Fibroblast of the aortic adventitia (primary cell): ENCODE measurements around the gene RALB. TPM values are rescaled to one million over a fixed set of nuclear protein-coding genes. Genes with fewer than 3 reads are reported as not detected.

Experiments used
- DNase-seq: peaks from one replicate; pipeline ENCODE4 v3.0.0-alpha.2; 2010; ENCODE audit warnings: low read depth
- H3K4me3 ChIP-seq: 2 replicates; pipeline ENCODE4 v1.5.1; 2011; ENCODE audit warnings: low read depth, mild to moderate bottlenecking, control low read depth, low read length, moderate library complexity
- CTCF ChIP-seq: IDR thresholded peaks from 2 replicates; pipeline ENCODE4 v1.5.1; 2011; ENCODE audit warnings: mild to moderate bottlenecking, low read length, control low read depth, inconsistent platforms; ENCODE audit not compliant: insufficient read depth
- total RNA-seq: library from RNA; depleted of rRNA; stranded (reverse); fragments of >200 nt; gene quantifications from 2 replicates; pipeline ENCODE4 v1.2.3, GENCODE V29; 2012; ENCODE audit warnings: low replicate concordance

The RALB gene
- total RNA-seq, 1 donor, result 73.7 TPM

DNA sequence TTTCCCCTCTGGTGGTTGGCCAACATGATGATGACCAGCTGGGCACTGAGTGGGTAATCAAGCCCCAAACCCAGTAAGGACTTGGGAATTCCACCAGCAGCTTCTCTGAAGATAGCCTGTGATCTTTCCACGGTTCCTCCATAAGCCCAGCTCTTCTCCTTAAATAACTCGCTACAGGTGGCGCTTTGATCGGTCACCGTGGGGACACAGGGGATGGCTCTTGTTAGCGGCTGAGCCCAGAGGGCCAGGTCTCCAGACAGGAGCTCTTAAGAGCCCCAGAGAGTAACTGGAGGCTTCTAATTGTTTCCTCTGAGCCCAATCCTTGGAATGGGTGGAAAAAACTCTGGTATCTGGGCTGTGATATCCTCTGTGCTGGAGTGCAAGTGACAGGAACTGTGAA lies 79.7 kb downstream of the RALB start:
- TF ChIP-seq CTCF, result no peak
- no peak overlapping the region for H3K4me3 ChIP-seq
- DNase-seq, result no peak

DNA sequence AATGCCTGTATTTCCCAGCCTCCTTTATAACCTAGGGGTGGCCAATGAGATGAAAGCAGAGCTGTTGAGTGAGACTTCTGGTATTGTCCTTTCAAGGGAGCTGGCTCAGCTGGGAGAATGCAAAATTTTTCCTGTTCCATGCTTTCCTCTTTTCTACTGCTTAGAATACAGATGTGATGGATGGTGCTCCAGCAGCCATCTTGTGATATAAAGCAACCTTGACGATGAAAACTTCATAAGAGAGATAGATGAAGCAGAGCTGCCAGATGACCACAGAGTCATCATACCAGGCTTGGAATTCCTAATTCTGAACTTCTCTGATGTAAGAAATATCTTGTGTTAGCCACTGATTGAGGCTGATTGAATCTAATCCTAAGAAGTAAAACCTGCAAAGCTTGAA lies 81.4 kb downstream of the RALB start:
- TF ChIP-seq CTCF, result no peak
- DNase-seq, result no peak
- no peak overlapping the region for H3K4me3 ChIP-seq

- H3K4me3 ChIP-seq, result no peak overlapping the region
- TF ChIP-seq CTCF, result no peak
- DNase-seq, result no peak
These were observed 84.1 kb downstream of the RALB start for GRCh38 chr2:120336749-120337148.

- no peak for TF ChIP-seq CTCF
- DNase-seq, result no peak
- no peak overlapping the region for H3K4me3 ChIP-seq
These were observed 85.4 kb downstream of the RALB start for GRCh38 chr2:120338015-120338414.

- H3K4me3 ChIP-seq, result no peak overlapping the region
- DNase-seq, result no peak
- no peak for TF ChIP-seq CTCF
These were observed 89.3 kb downstream of the RALB start for GRCh38 chr2:120341977-120342376.

DNA sequence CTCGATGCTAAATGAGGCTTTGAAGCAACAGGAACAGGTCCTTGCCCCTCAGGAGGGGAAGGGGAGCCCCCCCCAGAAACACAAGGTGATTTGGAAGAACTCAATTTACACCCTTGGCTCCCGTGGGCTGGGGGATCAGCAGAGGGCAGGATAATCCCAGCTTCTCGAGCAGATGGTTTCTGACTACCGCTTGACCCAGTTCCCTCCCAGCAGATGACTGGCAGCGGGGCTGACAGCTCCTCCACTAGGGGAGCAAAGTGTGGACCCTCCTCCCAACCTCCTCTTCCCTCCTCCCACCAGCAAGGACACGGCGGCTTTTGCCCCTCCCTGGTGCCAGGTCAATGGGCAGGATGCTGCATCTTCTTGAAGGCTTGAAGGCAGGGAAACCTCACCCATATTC lies 89.8 kb downstream of the RALB start:
- no peak overlapping the region for H3K4me3 ChIP-seq
- TF ChIP-seq CTCF, result no peak
- no peak for DNase-seq

DNA sequence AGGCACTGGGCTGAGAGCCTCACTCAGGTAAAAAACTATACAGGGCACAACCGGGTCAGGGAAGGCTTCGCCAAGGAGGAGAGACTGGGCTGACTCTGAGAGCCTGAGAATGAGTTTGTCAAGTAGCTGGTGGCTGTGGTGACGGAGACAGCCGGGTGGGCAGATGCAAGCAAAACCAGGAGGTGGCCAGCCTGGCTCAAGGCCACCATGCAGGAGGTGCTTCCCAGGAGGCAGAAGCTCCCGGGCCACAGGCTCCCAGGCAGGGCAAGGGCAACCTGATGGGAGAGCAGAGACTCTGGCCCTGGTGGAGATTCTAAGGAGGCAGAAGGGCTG lies 90.4 kb downstream of the RALB start:
- no peak overlapping the region for H3K4me3 ChIP-seq
- no peak for DNase-seq
- TF ChIP-seq CTCF, result no peak
